Esophagus squamous epithelium (tissue), 5 donors: Measurements from ENCODE around the gene KMT2A. TPM values are rescaled to one million over a fixed set of nuclear protein-coding genes. Genes with fewer than 3 reads are reported as not detected.

ENCODE experiments used
- DNase-seq: peaks from one replicate; lab custom pipeline; 2025; lab: John Stamatoyannopoulos, UW
- H3K27ac ChIP-seq, 4 donors: fragments of 200-600 bp; sonication (generic); one replicate each; pipeline ENCODE4 v1.5.1; 2016 to 2019; ENCODE audit warnings: mild to moderate bottlenecking in 1 of 4
- H3K27me3 ChIP-seq, 4 donors: fragments of 200-600 bp; sonication (generic); 1 replicate in 3 of 4; 2 replicates in 1 of 4; pipeline versions ENCODE4 v1.5.1 to v1.6.0; 2017 to 2021; ENCODE audit warnings: antibody characterized with exemption in 1 of 4
- H3K36me3 ChIP-seq, 3 donors: fragments of 200-600 bp; sonication (generic); one replicate each; pipeline ENCODE4 v1.5.1; 2016 to 2019
- H3K4me1 ChIP-seq, 3 donors: fragments of 200-600 bp; sonication (generic); one replicate each; pipeline ENCODE4 v1.5.1; 2017 to 2019
- H3K4me3 ChIP-seq, 4 donors: fragments of 200-600 bp; sonication (generic); 1 replicate in 3 of 4; 2 replicates in 1 of 4; pipeline ENCODE4 v1.5.1; 2016 to 2019; ENCODE audit warnings: mild to moderate bottlenecking in 2 of 4, moderate library complexity in 1 of 4
- H3K9me3 ChIP-seq, 3 donors: fragments of 200-600 bp; sonication (generic); one replicate each; pipeline ENCODE4 v1.5.1; 2016 to 2019
- CTCF ChIP-seq, 6 experiments: fragments of 450-650 bp in 4 of 6; fragments of 200-600 bp in 2 of 6; sonication (generic) in 2 of 6; IDR thresholded peaks; one replicate each; pipeline ENCODE4 v1.5.1; 2016 to 2019; ENCODE audit warnings: antibody characterized with exemption in 6 of 6, mild to moderate bottlenecking in 4 of 6, moderate library complexity in 4 of 6
- POLR2A ChIP-seq, 4 donors: fragments of 450-650 bp; IDR thresholded peaks; one replicate each; pipeline ENCODE4 v1.6.1; 2017; ENCODE audit warnings: antibody characterized with exemption in 4 of 4, mild to moderate bottlenecking in 4 of 4, moderate library complexity in 3 of 4
- WGBS, 2 donors: methylation state at CpG; one replicate each; pipeline ENCODE4 v1.1.5; 2018; 5-methylcytosine and 5-hydroxymethylcytosine counted together
- intact Hi-C: fragments of 100-400 bp; cut with DNase I; formaldehyde crosslinking; loops from one replicate; pipeline ENCODE4 v1.15.0; 2022
- total RNA-seq, 4 donors: library from RNA; depleted of rRNA; stranded (reverse); fragments of >200 nt; gene quantifications; one replicate each; pipeline ENCODE4 v1.1.0, GENCODE V29; 2016
- donor health status: DM: yes; HTN: yes; CAD: no.

The KMT2A gene
- total RNA-seq, 4 donors from 2014 or later, result 22.0 to 54.0 (median 29.0) TPM

GRCh38 chr11:118536726-118537125 is 100.4 kb downstream of the KMT2A start:
- Histone ChIP-seq H3K9me3 (no peaks in the 10 kb centered on the region), H3K4me3 (no peak overlapping the region), H3K27me3 (no peaks in the 10 kb centered on the region), H3K36me3 (peaks cover 0 to 20% (median 0%) of the 10 kb centered on the region in 3 donors), H3K4me1 (peaks cover 0 to 11% (median 6%) of the 10 kb centered on the region in 3 donors), H3K27ac (no peak overlapping the region)
- DNase-seq, result no peak
- no peak for TF ChIP-seq CTCF (IDR thresholded peaks at IDR 0.05)
- no peak for TF ChIP-seq POLR2A (IDR thresholded peaks at IDR 0.05)
- intact Hi-C loops, result no loop called here
- WGBS, 2 donors, result 75 to 89% methylated on average over 2 to 5 of the region's 5 CpGs

- intact Hi-C loops, result no loop called here
- Histone ChIP-seq H3K4me3 (no peak overlapping the region), H3K27me3 (no peaks in the 10 kb centered on the region), H3K4me1 (peaks cover 0 to 5% (median 0%) of the 10 kb centered on the region in 3 donors), H3K36me3 (peaks cover 0 to 28% (median 0%) of the 10 kb centered on the region in 3 donors), H3K27ac (no peak overlapping the region), H3K9me3 (no peaks in the 10 kb centered on the region)
- DNase-seq, result no peak
- no peak for TF ChIP-seq POLR2A (IDR thresholded peaks at IDR 0.05)
- TF ChIP-seq CTCF (IDR thresholded peaks at IDR 0.05), result no peak
- 58 to 65% methylated on average over 6 of the region's 6 CpGs for WGBS, 2 donors
Observed at GRCh38 chr11:118537409-118537980, 101.2 kb downstream of the KMT2A start.

- Histone ChIP-seq H3K27me3 (no peaks in the 10 kb centered on the region), H3K4me1 (no peaks in the 10 kb centered on the region), H3K9me3 (no peaks in the 10 kb centered on the region), H3K4me3 (no peak overlapping the region), H3K27ac (no peak overlapping the region), H3K36me3 (peaks cover 0 to 65% (median 12%) of the 10 kb centered on the region in 3 donors)
- intact Hi-C loops, result no loop called here
- 87 to 90% methylated on average over 8 of the region's 8 CpGs for WGBS, 2 donors
- TF ChIP-seq CTCF (IDR thresholded peaks at IDR 0.05), result no peak
- no peak for TF ChIP-seq POLR2A (IDR thresholded peaks at IDR 0.05)
- DNase-seq, result no peak
Observed at GRCh38 chr11:118544010-118544646, 107.8 kb downstream of the KMT2A start.

- no peaks in the 10 kb centered on the region for H3K4me1 ChIP-seq
- 65 to 72% methylated on average over 3 of the region's 3 CpGs for WGBS, 2 donors
- H3K27ac ChIP-seq, result no peak overlapping the region
- peaks cover 0 to 70% (median 12%) of the 10 kb centered on the region in 3 donors for H3K36me3 ChIP-seq
- DNase-seq, result no peak
- TF ChIP-seq POLR2A (IDR thresholded peaks at IDR 0.05) (no peak), CTCF (IDR thresholded peaks at IDR 0.05) (no peak)
- H3K4me3 ChIP-seq, result no peak overlapping the region
- no peaks in the 10 kb centered on the region for H3K9me3 ChIP-seq
- no peaks in the 10 kb centered on the region for H3K27me3 ChIP-seq
- intact Hi-C loops, result no loop called here
Observed at GRCh38 chr11:118544647-118545010, 108.3 kb downstream of the KMT2A start.

- TF ChIP-seq CTCF (IDR thresholded peaks at IDR 0.05) (no peak), POLR2A (IDR thresholded peaks at IDR 0.05) (no peak)
- intact Hi-C loops, result no loop called here
- H3K4me1 ChIP-seq, result no peaks in the 10 kb centered on the region
- no peak overlapping the region for H3K27ac ChIP-seq
- 69 to 91% methylated on average over 4 to 5 of the region's 5 CpGs for WGBS, 2 donors
- no peak overlapping the region for H3K4me3 ChIP-seq
- no peaks in the 10 kb centered on the region for H3K9me3 ChIP-seq
- no peak for DNase-seq
- no peaks in the 10 kb centered on the region for H3K27me3 ChIP-seq
- H3K36me3 ChIP-seq, result peaks cover 0 to 78% (median 12%) of the 10 kb centered on the region in 3 donors
Observed at GRCh38 chr11:118545533-118545932, 109.2 kb downstream of the KMT2A start.
